ENCODE results near the gene EZH2. TPM values are rescaled to one million over a fixed set of nuclear protein-coding genes. Genes with fewer than 3 reads are reported as not detected.

Gene EZH2
- total and polyA plus RNA-seq, 2 of the 4 experiments (the other 2 are of a cell fraction), result 13.1 to 19.8 TPM

DNA sequence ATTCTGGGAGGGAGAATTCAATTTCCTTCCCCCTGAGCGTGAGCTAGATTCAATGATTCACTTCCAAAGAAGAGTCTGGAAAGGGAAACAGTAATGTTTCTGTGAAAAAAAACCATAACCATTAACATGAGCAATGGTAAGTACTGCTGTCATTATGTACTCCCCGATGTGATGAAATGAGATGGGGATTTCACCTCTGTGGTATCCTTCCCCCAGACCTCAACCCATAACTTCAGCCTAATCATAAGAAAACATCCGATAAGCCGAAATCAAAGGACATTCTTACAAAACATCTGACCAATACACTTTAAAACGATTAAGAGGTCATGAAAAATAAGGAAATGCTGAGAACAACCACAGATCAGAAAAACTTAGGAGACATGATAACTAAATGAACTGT, 27.2 kb downstream of the EZH2 start:
- Histone ChIP-seq H2BK15ac (ENCODE audit: low read depth, low read length) (no peak overlapping the region), H3K9ac (ENCODE audit: low read depth, low read length) (no peak overlapping the region), H3K9me3 (ENCODE audit: control insufficient read depth, insufficient read depth, low read length) (no peaks in the 10 kb centered on the region), H3K4me3 (ENCODE audit: insufficient read depth, low read depth, low read length) (no peak overlapping the region), H3K56ac (ENCODE audit: extremely low read depth, insufficient read depth, low read length) (no peak overlapping the region), H4K91ac (ENCODE audit: insufficient read depth, low read depth, low read length) (no peak overlapping the region), H2AK9ac (replicated peaks; ENCODE audit: low read depth, low read length, poor library complexity) (no peak overlapping the region), H3K4me2 (ENCODE audit: low read depth, low read length) (peak overlapping the region; percentile 46; the same call in 1 of the 2 replicates), H3K36me3 (ENCODE audit: control insufficient read depth, insufficient read depth, low read length) (no peaks in the 10 kb centered on the region), H3K14ac (replicated peaks; ENCODE audit: low read depth, low read length) (no peak overlapping the region), H2AFZ (replicated peaks; ENCODE audit: low read length, poor library complexity) (no peak overlapping the region), H4K20me1 (ENCODE audit: insufficient read depth, low read length) (peaks cover 11% of the 10 kb centered on the region), H3K23ac (ENCODE audit: low read depth, low read length) (peak overlapping the region; percentile 49; the same call in 1 of the 2 replicates), H3K18ac (ENCODE audit: low read depth, low read length) (no peak overlapping the region), H3K4me1 (ENCODE audit: control insufficient read depth, insufficient read depth, low read length) (0 out of 2 replicates have a peak, but pooled peaks cover 2% of the 10 kb centered on the region), H3K27ac (ENCODE audit: insufficient read depth, low read length) (no peak overlapping the region), H2BK5ac (ENCODE audit: low read depth, low read length, poor library complexity, severe bottlenecking) (no peak overlapping the region), H4K8ac (ENCODE audit: low read depth in 2 of 2, low read length in 2 of 2) (no peak overlapping the region; a peak in 1 of 4 replicates), H4K5ac (ENCODE audit: low read depth, low read length) (no peak overlapping the region), H3K9me1 (ENCODE audit: insufficient read depth, low read length) (peaks cover 3% of the 10 kb centered on the region; the same call in 1 of the 2 replicates), H3K79me1 (ENCODE audit: low read depth in 1 of 2, low read length in 2 of 2) (peaks cover 24 to 56% of the 10 kb centered on the region in 2 experiments; a peak in 3 of 4 replicates), H3K4ac (ENCODE audit: low read depth, low read length) (no peak overlapping the region), H2BK120ac (ENCODE audit: low read depth, low read length) (no peak overlapping the region), H3K27me3 (ENCODE audit: control insufficient read depth, insufficient read depth, low read length) (no peaks in the 10 kb centered on the region), H2BK20ac (ENCODE audit: low read depth, low read length) (no peak overlapping the region), H2AK5ac (ENCODE audit: low read depth, low read length) (no peak overlapping the region)
- BruUV-seq (replicated peaks), result no TSS peak
- dilution Hi-C loops (cut with HindIII; ENCODE audit: low sequenced_read_pairs, unreplicated experiment) (no loop called here), intact Hi-C loops (cut with micrococcal nuclease) (no loop called here), in situ Hi-C loops (cut with MboI; ENCODE audit: low sequenced_read_pairs) (no loop called here)
- DNase-seq (peak; percentile 45), ATAC-seq (ENCODE audit: low read depth) (peak; percentile 35; the same call in 1 of the 2 replicates)
- ChIA-PET POLR2A (ENCODE audit: unreplicated experiment) (no interaction called here), CTCF (interaction anchor here (0.6 to 1.5 kb wide), 7 partner anchors 11 to 998 kb away, joined by 3 to 8 read pairs (median 4); no protein-coding TSS in a partner anchor)
- TF ChIP-seq CHD1 (IDR thresholded peaks at IDR 0.05; ENCODE audit: low read depth, low read length), result no peak
- TF ChIP-seq CEBPB (IDR thresholded peaks at IDR 0.05; ENCODE audit: low read depth, low read length), result peak; percentile 29; the same call in 1 of the 2 replicates
- no peak for TF ChIP-seq RCOR1 (IDR thresholded peaks at IDR 0.05; ENCODE audit: insufficient replicate concordance, low read length)
- no CpG with 5 or more reads among the region's 5 CpGs for WGBS, 2 experiments (ENCODE audit: extremely low coverage in 2 of 2, insufficient read length in 1 of 2)
